NCI-H1105 (cell line): ENCODE measurements around the gene CCDC92.

Source experiments
- DNase-seq: peaks from one replicate; lab custom pipeline; 2025; lab: John Stamatoyannopoulos, UW

CCDC92 gene

DNA sequence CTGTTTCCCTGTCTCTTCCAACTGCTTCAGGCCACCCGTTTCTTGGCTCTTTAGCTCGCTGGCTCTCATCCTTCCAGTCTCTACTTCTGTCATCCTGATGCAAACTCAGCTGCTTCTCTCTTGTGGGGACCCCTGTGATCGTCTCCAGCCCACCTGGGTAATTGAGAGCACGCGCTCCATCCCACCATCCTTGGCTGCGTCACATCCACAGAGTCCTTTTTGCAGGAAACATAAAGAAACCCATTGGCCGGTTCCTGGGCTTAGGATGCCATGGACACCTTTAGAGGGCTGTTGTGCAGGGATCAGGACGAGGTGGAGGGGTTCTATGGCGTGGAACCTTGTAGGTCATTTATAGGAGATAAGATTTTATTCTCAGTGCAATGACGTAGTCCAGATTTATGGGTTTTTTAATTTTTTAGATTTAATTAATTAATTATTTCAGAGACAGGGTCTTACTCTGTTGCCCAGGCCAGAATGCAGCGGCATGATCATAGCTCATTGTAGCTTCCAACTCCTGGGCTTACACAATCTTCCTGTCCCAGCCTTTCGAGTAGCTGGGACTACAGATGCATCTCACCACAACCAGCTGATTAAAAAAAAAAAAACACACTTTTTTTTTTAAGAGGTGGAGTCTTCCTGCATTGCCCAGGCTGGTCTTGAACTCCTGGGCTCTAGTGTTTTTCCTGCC, 82.6 kb downstream of the CCDC92 start:
- DNase-seq: no peak

- no peak for DNase-seq
Measured at GRCh38 chr12:123888989-123889388, 83.6 kb downstream of the CCDC92 start.

DNA sequence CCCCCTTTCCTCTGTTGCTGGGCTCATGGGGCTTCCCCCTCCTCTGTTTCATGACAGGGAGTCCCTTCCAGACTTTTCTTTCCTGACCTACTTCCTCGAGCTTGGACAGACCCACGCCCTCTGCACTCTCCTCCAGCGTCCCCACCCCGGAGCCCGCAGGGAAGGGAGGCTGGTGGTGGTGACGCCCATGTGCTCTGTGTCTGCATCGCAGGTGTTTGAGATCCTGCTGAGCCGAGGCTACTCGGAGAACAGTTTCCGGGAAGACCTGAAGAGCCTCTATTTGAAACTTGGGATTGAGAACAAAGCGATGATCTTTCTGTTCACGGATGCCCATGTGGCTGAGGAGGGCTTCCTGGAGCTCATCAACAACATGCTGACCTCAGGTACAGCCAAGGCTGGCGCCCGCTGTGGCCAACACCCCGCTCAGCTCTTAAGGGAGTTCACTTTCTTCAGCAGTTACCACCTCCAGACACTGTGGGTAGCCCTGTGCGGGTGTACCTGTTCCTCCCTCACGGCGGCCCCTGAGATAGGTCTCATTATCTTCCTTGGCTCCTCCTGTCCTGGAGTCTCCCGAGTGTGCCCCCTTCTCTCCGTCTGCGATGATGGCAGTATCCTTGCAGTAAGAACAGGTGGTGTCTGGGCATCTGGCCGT, 85.6 kb downstream of the CCDC92 start:
- no peak for DNase-seq

DNA sequence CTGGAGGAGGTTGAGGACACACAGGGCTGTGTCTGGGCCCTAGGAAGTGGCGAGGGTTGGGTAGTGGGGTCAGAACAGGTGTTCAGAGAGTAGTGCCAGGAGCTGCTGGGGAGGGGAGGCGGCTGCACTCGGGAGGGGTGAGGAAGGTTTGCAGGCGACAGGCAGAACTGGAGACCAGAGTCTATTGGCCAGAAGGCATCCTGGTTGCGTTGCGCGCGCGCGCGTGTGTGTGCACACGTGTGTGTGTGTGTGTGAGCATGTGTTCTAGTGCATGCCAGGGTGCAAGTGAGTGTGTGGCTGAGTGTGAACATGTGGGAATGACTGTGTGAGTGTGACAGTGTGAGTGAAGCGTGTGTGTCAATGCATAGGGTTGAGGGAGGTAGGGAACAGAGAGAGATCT, 86.4 kb downstream of the CCDC92 start:
- DNase-seq: no peak
